HL-60 (cell line): Measurements from ENCODE around the gene RAI1.

Source experiments
- GABPA ChIP-seq: IDR thresholded peaks from 2 replicates; pipeline ENCODE4 v1.6.1; 2012; ENCODE audit warnings: low read depth
- POLR2AphosphoS5 ChIP-seq: IDR thresholded peaks from 2 replicates; pipeline ENCODE4 v1.6.1; 2012; ENCODE audit warnings: low read depth
- REST ChIP-seq: IDR thresholded peaks from 2 replicates; pipeline ENCODE4 v1.6.1; 2012; ENCODE audit warnings: low read depth; ENCODE audit not compliant: insufficient replicate concordance
- SPI1 ChIP-seq: IDR thresholded peaks from 2 replicates; pipeline ENCODE4 v1.6.1; 2012; ENCODE audit warnings: low read depth, mild to moderate bottlenecking, borderline replicate concordance
- TF ChIP-seq, protein P1 (sequence below): IDR thresholded peaks from one replicate; pipeline ENCODE4 v1.5.1; 2011; ENCODE audit warnings: low read length, control low read depth, inconsistent platforms; ENCODE audit not compliant: insufficient read depth

GRCh38 chr17:17853811-17854447 is 172.7 kb downstream of the RAI1 start:
- TF ChIP-seq POLR2AphosphoS5 = no peak
- TF ChIP-seq, protein P1, sequence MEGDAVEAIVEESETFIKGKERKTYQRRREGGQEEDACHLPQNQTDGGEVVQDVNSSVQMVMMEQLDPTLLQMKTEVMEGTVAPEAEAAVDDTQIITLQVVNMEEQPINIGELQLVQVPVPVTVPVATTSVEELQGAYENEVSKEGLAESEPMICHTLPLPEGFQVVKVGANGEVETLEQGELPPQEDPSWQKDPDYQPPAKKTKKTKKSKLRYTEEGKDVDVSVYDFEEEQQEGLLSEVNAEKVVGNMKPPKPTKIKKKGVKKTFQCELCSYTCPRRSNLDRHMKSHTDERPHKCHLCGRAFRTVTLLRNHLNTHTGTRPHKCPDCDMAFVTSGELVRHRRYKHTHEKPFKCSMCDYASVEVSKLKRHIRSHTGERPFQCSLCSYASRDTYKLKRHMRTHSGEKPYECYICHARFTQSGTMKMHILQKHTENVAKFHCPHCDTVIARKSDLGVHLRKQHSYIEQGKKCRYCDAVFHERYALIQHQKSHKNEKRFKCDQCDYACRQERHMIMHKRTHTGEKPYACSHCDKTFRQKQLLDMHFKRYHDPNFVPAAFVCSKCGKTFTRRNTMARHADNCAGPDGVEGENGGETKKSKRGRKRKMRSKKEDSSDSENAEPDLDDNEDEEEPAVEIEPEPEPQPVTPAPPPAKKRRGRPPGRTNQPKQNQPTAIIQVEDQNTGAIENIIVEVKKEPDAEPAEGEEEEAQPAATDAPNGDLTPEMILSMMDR = no peak
- TF ChIP-seq SPI1 = no peak
- TF ChIP-seq REST = no peak
- no peak for TF ChIP-seq GABPA
